Progenitor cell of endocrine pancreas (in vitro differentiated cells): ENCODE measurements around the gene FBXO24. TPM values are rescaled to one million over a fixed set of nuclear protein-coding genes. Genes with fewer than 3 reads are reported as not detected.

Experiments
- DNase-seq: peaks from one replicate; pipeline ENCODE4 v3.0.0; 2021; ENCODE audit warnings: low spot score; ENCODE audit not compliant: unreplicated experiment
- H3K27ac Mint-ChIP-seq: 2 replicates; pipeline ENCODE4 v1.8.0; 2021; ENCODE audit warnings: mild to moderate bottlenecking, moderate library complexity, mixed read lengths
- H3K27me3 Mint-ChIP-seq: 2 replicates; pipeline ENCODE4 v1.8.0; 2021; ENCODE audit warnings: mixed read lengths
- H3K36me3 Mint-ChIP-seq: 2 replicates; pipeline ENCODE4 v1.8.0; 2022; ENCODE audit warnings: mixed read lengths; ENCODE audit not compliant: insufficient read depth
- H3K4me1 Mint-ChIP-seq: 2 replicates; pipeline ENCODE4 v1.8.0; 2021; ENCODE audit warnings: low read depth, mixed read lengths
- H3K4me3 Mint-ChIP-seq: 2 replicates; pipeline ENCODE4 v1.8.0; 2021; ENCODE audit warnings: low read depth, mild to moderate bottlenecking, moderate library complexity, mixed read lengths
- H3K9me3 Mint-ChIP-seq: 2 replicates; pipeline ENCODE4 v1.8.0; 2021; ENCODE audit warnings: low read depth, mixed read lengths
- total RNA-seq: library from RNA; stranded (reverse); gene quantifications from 2 replicates; pipeline ENCODE4 v1.2.1, GENCODE V29; 2021
- TF ChIP-seq, protein P1 (sequence below): fragments of 200-600 bp; sonication (generic); IDR thresholded peaks from one replicate; pipeline ENCODE4 v1.5.0; 2021; ENCODE audit warnings: antibody characterized with exemption, mild to moderate bottlenecking; ENCODE audit not compliant: unreplicated experiment

The FBXO24 gene
- total RNA-seq, 1 donor from 2014 or later, result 0.41 TPM

DNA sequence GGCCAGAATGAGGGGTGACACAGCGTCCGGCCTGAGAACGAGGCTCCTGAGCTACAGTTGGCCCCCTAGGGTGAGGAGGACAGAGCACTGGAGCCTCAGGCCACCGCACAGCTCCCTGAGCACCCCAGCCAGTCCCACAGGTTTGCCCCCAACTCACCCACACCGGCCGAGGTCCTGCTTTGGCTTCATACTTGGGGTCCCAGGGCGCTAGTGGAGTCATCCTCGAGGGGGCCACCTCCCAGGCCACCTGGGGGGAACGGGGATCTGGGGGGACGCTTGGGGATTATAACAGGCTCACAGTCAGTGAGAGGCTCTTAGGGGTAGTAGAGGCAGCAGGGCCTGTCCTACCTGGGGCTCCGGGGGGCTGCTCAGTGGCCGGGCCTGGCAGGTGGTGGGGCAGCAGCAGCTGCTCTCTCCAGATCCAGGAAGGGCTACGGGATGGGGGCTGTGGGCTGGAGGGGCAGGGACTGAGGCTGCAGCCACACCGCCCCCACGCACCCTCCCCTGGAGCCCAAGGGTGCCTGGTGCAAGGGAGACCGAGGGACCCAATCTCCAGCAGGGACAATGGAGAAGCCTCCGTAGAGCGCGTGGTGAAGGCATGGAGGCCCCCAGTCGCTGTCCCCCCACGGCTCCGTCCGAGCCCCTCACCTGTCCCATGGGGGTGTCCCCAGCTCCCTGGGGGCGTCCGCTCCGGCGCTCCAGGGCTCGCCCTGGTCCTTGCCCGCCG, 13.0 kb upstream of the FBXO24 start:
- TF ChIP-seq, protein P1, sequence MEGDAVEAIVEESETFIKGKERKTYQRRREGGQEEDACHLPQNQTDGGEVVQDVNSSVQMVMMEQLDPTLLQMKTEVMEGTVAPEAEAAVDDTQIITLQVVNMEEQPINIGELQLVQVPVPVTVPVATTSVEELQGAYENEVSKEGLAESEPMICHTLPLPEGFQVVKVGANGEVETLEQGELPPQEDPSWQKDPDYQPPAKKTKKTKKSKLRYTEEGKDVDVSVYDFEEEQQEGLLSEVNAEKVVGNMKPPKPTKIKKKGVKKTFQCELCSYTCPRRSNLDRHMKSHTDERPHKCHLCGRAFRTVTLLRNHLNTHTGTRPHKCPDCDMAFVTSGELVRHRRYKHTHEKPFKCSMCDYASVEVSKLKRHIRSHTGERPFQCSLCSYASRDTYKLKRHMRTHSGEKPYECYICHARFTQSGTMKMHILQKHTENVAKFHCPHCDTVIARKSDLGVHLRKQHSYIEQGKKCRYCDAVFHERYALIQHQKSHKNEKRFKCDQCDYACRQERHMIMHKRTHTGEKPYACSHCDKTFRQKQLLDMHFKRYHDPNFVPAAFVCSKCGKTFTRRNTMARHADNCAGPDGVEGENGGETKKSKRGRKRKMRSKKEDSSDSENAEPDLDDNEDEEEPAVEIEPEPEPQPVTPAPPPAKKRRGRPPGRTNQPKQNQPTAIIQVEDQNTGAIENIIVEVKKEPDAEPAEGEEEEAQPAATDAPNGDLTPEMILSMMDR, result no peak
- H3K4me3 Mint-ChIP-seq, result no peak overlapping the region
- no peak overlapping the region for H3K27ac Mint-ChIP-seq
- H3K4me1 Mint-ChIP-seq, result peaks cover 13% of the 10 kb centered on the region
- no peaks in the 10 kb centered on the region for H3K27me3 Mint-ChIP-seq
- H3K9me3 Mint-ChIP-seq, result no peaks in the 10 kb centered on the region
- DNase-seq, result no peak
- H3K36me3 Mint-ChIP-seq, result peaks cover 5% of the 10 kb centered on the region

DNA sequence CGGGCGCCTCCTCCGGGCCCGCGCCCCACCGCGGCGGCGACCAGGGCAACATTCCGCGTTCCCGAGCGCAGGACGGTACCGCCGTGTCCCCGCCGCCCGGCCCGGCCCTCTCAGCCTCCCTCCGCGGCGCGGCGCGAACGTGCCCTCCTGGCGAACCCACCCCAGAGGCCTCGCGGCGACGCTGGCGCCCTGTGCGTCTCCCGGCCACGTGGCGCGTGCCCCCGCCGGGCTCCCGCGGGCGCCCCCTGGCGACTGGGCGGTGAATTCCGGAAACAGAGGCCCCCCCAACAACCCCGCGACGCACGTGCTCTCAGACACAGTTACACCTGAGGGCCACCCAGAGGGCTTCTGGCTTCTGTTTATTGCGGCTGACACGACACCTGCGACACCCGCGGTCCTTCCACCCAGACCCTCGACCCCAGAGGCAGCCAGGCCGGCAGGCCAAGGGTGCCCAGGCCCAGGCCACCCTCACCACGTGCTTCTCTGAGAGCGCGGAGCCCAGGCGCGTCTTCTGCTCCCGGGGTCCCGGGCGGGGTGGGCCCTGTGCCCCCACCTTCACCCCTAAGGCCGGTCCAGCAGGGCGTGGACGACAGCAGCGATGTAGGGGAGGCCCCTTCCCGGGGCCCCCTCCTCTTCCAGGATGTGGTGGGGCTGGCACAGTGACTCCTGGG, 12.3 kb upstream of the FBXO24 start, which contains the start of gene SAP25:
TSS of gene SAP25 (minus strand) at position 210 of the 671 bp plus-strand sequence. CDS start at position 52, 158 bp downstream.
- H3K4me3 Mint-ChIP-seq, result no peak within 1 kb of the TSS
- no peaks in the 10 kb centered on the region for H3K27me3 Mint-ChIP-seq
- H3K9me3 Mint-ChIP-seq, result no peaks in the 10 kb centered on the region
- DNase-seq, result no peak
- H3K36me3 Mint-ChIP-seq, result peaks cover 5% of the 10 kb centered on the region
- no peak within 1 kb of the TSS for H3K27ac Mint-ChIP-seq
- TF ChIP-seq, protein P1, result no peak
- H3K4me1 Mint-ChIP-seq, result peaks cover 10% of the 10 kb centered on the region

DNA sequence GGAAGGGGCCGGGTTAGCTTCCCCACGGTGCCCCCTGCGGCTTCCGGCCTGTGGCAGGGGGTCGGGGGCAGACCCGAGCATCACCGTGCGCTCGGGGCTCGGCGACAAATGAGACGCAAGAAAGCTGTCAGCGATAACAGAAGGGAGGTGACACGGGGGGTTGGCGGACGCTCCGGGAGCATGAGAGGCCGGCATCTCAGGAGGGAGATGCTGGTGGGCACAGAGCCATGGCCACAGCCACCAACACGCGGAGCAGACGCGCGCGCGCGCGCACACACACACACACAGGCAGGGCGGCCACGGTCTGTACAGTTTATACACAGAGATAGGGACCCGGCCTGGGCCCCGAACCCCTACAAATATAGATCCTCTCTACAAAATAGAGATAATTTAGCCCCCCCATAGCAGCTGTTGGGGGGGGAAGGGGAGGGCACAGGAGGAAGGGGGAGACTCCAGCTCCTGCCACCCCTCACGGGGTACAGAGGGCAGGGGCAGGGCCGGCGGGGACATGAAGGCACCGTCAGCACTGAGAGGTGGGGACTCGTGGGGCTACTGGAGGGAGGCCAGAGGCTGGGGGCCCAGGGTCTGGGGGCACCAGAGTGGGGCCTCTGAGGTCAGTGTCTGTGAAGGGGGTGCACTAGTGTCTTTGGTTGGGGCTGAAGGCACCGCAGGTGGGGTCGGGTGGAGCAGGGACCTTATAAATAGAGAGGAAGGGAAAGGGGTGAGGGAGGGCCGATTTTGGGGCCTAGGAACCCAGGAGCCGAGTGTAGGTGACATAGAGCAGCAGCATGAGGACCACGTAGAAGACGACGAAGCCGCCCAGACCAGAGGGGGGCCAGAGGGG, 11.5 kb upstream of the FBXO24 start:
- TF ChIP-seq, protein P1, result no peak
- H3K9me3 Mint-ChIP-seq, result no peaks in the 10 kb centered on the region
- H3K4me3 Mint-ChIP-seq, result no peak overlapping the region
- H3K27me3 Mint-ChIP-seq, result no peaks in the 10 kb centered on the region
- no peak overlapping the region for H3K27ac Mint-ChIP-seq
- H3K36me3 Mint-ChIP-seq, result peaks cover 7% of the 10 kb centered on the region
- H3K4me1 Mint-ChIP-seq, result peaks cover 7% of the 10 kb centered on the region
- no peak for DNase-seq

DNA sequence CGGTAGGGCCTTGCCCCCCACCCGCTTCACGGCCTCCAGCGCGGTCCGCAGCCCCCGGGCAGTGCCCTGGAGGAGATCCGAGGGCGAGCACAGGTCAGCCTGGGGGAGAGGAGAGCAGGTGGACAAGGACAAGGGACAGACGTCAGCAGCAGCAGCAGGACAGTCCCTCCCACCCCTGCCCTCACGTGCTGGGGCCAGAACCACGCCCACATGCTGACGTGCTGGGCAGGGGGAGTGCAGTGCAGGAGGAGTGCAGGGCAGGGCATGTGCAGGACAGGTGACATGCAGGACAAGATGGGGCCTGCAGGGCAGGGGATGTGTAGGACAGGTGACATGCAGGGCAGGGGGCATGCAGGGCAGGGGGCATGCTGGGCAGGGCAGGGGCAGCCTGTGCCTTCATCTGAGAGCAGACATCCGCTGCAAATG, 10.9 kb upstream of the FBXO24 start:
- TF ChIP-seq, protein P1, result no peak
- peaks cover 7% of the 10 kb centered on the region for H3K4me1 Mint-ChIP-seq
- no peaks in the 10 kb centered on the region for H3K9me3 Mint-ChIP-seq
- no peak for DNase-seq
- H3K36me3 Mint-ChIP-seq, result peaks cover 7% of the 10 kb centered on the region
- no peak overlapping the region for H3K4me3 Mint-ChIP-seq
- no peaks in the 10 kb centered on the region for H3K27me3 Mint-ChIP-seq
- no peak overlapping the region for H3K27ac Mint-ChIP-seq

DNA sequence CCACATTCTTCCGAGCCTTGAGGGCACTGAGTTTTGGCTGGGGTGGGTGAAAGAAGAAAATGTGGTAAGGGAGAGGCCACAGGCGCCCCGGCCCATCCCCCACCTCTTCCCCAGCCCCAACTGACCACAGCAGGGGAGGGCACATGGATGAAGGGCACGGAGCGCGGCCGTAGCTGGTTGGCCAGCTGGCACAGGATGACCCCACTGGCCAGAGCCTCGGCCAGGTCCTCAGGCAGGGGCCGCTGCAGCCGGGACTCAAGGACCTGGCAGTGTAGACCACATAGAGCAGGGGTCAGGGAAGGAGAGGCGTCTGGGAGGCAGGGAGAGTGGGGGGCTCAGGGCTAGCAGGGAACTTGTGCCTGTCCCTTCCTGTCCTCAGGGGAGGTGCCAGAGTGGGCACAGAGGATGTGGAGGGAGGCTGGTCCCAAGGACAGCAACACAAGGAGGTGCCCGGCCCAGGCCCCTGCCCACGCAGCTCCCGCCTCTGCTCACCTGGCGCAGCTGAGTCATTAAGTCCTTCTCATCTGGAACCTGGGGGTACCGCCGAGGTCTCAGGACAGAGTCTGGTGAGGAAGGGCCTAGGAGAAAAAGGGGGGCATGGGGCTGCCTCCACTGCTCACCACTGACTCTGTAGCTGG, 10.3 kb upstream of the FBXO24 start:
- Mint-ChIP-seq H3K27ac (no peak overlapping the region), H3K4me3 (no peak overlapping the region), H3K27me3 (no peaks in the 10 kb centered on the region), H3K9me3 (no peaks in the 10 kb centered on the region), H3K36me3 (peaks cover 7% of the 10 kb centered on the region), H3K4me1 (peaks cover 7% of the 10 kb centered on the region)
- TF ChIP-seq, protein P1, result no peak
- DNase-seq, result no peak
